ENCODE measurements around the gene PLAGL2.
"Not testable (repeated sequence)": the region's sequence is repeated elsewhere in the genome, so short reads cannot be mapped to it uniquely, and the experiment has no call there.

Gene PLAGL2

GRCh38 chr20:32190616-32191415 is 16.7 kb downstream of the PLAGL2 start:
- no peak overlapping the region for H3K4me3 ChIP-seq (ENCODE audit: low read length)
- no peak for DNase-seq (ENCODE audit: low read depth, low spot score)

GRCh38 chr20:32189691-32190615 is 17.6 kb downstream of the PLAGL2 start:
- DNase-seq (ENCODE audit: low read depth, low spot score) = no peak
- H3K4me3 ChIP-seq (ENCODE audit: low read length) = no peak overlapping the region

GRCh38 chr20:32189123-32189410 is 18.5 kb downstream of the PLAGL2 start:
- no peak overlapping the region for H3K4me3 ChIP-seq (ENCODE audit: low read length)
- no peak for DNase-seq (ENCODE audit: low read depth, low spot score)

GRCh38 chr20:32188376-32189122 is 19.0 kb downstream of the PLAGL2 start:
- no peak for DNase-seq (ENCODE audit: low read depth, low spot score)
- no peak overlapping the region for H3K4me3 ChIP-seq (ENCODE audit: low read length)

GRCh38 chr20:32186506-32186905 is 21.0 kb downstream of the PLAGL2 start:
- no peak for DNase-seq (ENCODE audit: low read depth, low spot score)

GRCh38 chr20:32184961-32185603 is 22.5 kb downstream of the PLAGL2 start:
- no peak overlapping the region for H3K4me3 ChIP-seq (ENCODE audit: low read length)
- no peak for DNase-seq (ENCODE audit: low read depth, low spot score)

More at GRCh38 chr20:32186506-32186905, 21.0 kb downstream of the PLAGL2 start:
- H3K4me3 ChIP-seq (ENCODE audit: low read length) = no peak overlapping the region

- DNase-seq (ENCODE audit: low read depth, low spot score) = no peak
- H3K4me3 ChIP-seq (ENCODE audit: low read length) = no peak overlapping the region
Observed at GRCh38 chr20:32183947-32184635, 23.5 kb downstream of the PLAGL2 start.

- DNase-seq (ENCODE audit: low read depth, low spot score) = no peak
- no peak overlapping the region for H3K4me3 ChIP-seq (ENCODE audit: low read length)
Observed at GRCh38 chr20:32181606-32182005, 25.9 kb downstream of the PLAGL2 start.

- DNase-seq (ENCODE audit: low read depth, low spot score) = no peak
- no peak overlapping the region for H3K4me3 ChIP-seq (ENCODE audit: low read length)
Observed at GRCh38 chr20:32179934-32180333, 27.6 kb downstream of the PLAGL2 start.

- no peak for DNase-seq (ENCODE audit: low read depth, low spot score)
- H3K4me3 ChIP-seq (ENCODE audit: low read length) = no peak overlapping the region
Observed at GRCh38 chr20:32179515-32179914, 28.0 kb downstream of the PLAGL2 start.

- DNase-seq (ENCODE audit: low read depth, low spot score); H3K4me3 ChIP-seq (ENCODE audit: low read length): not testable (repeated sequence)
Observed at GRCh38 chr20:32177696-32178095, 29.8 kb downstream of the PLAGL2 start.

- no peak for DNase-seq (ENCODE audit: low read depth, low spot score)
- H3K4me3 ChIP-seq (ENCODE audit: low read length) = no peak overlapping the region
Observed at GRCh38 chr20:32168184-32168910, 39.2 kb downstream of the PLAGL2 start.

- no peak overlapping the region for H3K4me3 ChIP-seq (ENCODE audit: low read length)
- no peak for DNase-seq (ENCODE audit: low read depth, low spot score)
Observed at GRCh38 chr20:32167552-32167951, 40.0 kb downstream of the PLAGL2 start.

GRCh38 chr20:32165836-32166545 is 41.6 kb downstream of the PLAGL2 start:
- no peak for DNase-seq (ENCODE audit: low read depth, low spot score)
- no peak overlapping the region for H3K4me3 ChIP-seq (ENCODE audit: low read length)

GRCh38 chr20:32164984-32165735 is 42.4 kb downstream of the PLAGL2 start:
- no peak for DNase-seq (ENCODE audit: low read depth, low spot score)
- H3K4me3 ChIP-seq (ENCODE audit: low read length) = no peak overlapping the region

- no peak overlapping the region for H3K4me3 ChIP-seq (ENCODE audit: low read length)
- DNase-seq (ENCODE audit: low read depth, low spot score) = no peak
Observed at GRCh38 chr20:32163951-32164350, 43.6 kb downstream of the PLAGL2 start.

- H3K4me3 ChIP-seq (ENCODE audit: low read length) = no peak overlapping the region
- DNase-seq (ENCODE audit: low read depth, low spot score) = no peak
Observed at GRCh38 chr20:32162351-32162750, 45.2 kb downstream of the PLAGL2 start.
